ENCODE results near the gene SAP130. TPM values are rescaled to one million over a fixed set of nuclear protein-coding genes. Genes with fewer than 3 reads are reported as not detected.

The SAP130 gene
- total RNA-seq, 2 donors from 2014 or later = 21.9 to 55.4 TPM

DNA sequence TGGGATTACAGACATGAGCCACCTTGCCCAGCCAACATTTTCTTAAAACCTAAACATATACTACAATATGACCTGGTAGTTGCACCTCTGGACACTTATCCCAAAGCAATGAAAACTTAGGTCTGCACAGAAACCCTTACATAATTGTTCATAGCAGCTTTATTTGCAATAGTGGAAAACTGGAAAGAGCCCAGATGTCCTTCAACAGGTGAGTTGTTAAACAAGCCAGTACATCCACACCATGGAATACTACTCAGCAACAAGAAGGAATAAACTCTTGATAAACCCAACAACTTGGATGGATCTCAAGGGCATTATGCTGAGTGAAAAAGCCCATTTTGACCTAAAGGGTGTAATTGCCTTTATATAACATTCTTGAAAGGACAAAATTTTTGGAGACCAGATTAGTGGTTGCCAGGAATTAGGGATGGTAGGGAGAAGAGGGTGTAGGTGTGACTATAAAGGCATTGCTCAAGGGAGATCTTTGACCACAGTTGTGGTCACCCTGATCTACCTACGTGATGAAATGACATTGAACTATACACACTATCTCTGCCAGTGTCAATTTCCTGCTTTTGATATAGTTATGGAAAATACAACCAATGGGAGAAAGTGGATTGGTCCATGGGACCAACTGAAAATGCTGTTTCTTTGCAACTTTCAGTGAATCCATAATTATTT, 130.2 kb downstream of the SAP130 start:
- H3K36me3 ChIP-seq = no peaks in the 10 kb centered on the region
- WGBS = 65% methylated on average over 1 of the region's 1 CpG

GRCh38 chr2:127893494-127893893, 134.4 kb downstream of the SAP130 start:
- no peaks in the 10 kb centered on the region for H3K27me3 ChIP-seq (replicated peaks; ENCODE audit: insufficient read depth)
- no peaks in the 10 kb centered on the region for H3K4me1 ChIP-seq (replicated peaks)
- H3K9me3 ChIP-seq = no peaks in the 10 kb centered on the region
- intact Hi-C loops (cut with DNase I) = loop anchor here (10.0 kb wide), 2 partner anchors 61 to 341 kb away; no protein-coding TSS in a partner anchor
- no peaks in the 10 kb centered on the region for H3K36me3 ChIP-seq
- no peak overlapping the region for H3K27ac ChIP-seq
- TF ChIP-seq POLR2A (IDR thresholded peaks at IDR 0.05) = no peak
- TF ChIP-seq CTCF (IDR thresholded peaks at IDR 0.05) = no peak
- no peak for TF ChIP-seq POLR2AphosphoS5 (IDR thresholded peaks at IDR 0.05)
- H3K4me3 ChIP-seq = no peak overlapping the region
- 54% methylated on average over 5 of the region's 5 CpGs for WGBS
- DNase-seq (ENCODE audit: low spot score) = no peak

More for the DNA sequence above, 130.2 kb downstream of the SAP130 start:
- TF ChIP-seq CTCF (IDR thresholded peaks at IDR 0.05) = no peak
- H3K4me1 ChIP-seq (replicated peaks) = no peaks in the 10 kb centered on the region
- no peak overlapping the region for H3K27ac ChIP-seq
- intact Hi-C loops (cut with DNase I) = loop anchor here (10.0 kb wide), 2 partner anchors 57 to 337 kb away; no protein-coding TSS in a partner anchor
- H3K27me3 ChIP-seq (replicated peaks; ENCODE audit: insufficient read depth) = no peaks in the 10 kb centered on the region
- no peak for DNase-seq (ENCODE audit: low spot score)
- H3K4me3 ChIP-seq = no peak overlapping the region
- no peaks in the 10 kb centered on the region for H3K9me3 ChIP-seq

GRCh38 chr2:127893033-127893432, 134.8 kb downstream of the SAP130 start:
- Histone ChIP-seq H3K4me3 (no peak overlapping the region), H3K36me3 (no peaks in the 10 kb centered on the region), H3K27me3 (replicated peaks; ENCODE audit: insufficient read depth) (no peaks in the 10 kb centered on the region), H3K27ac (no peak overlapping the region), H3K4me1 (replicated peaks) (no peaks in the 10 kb centered on the region), H3K9me3 (no peaks in the 10 kb centered on the region)
- no peak for DNase-seq (ENCODE audit: low spot score)
- 88% methylated on average over 14 of the region's 14 CpGs for WGBS
- intact Hi-C loops (cut with DNase I) = loop anchor here (10.0 kb wide), 2 partner anchors 62 to 342 kb away; no protein-coding TSS in a partner anchor
- TF ChIP-seq POLR2AphosphoS5 (IDR thresholded peaks at IDR 0.05) = no peak
- TF ChIP-seq POLR2A (IDR thresholded peaks at IDR 0.05) = no peak
- TF ChIP-seq CTCF (IDR thresholded peaks at IDR 0.05) = no peak

GRCh38 chr2:127891811-127892210, 136.0 kb downstream of the SAP130 start:
- intact Hi-C loops (cut with DNase I) = loop anchor here (10.0 kb wide), 2 partner anchors 63 to 343 kb away; no protein-coding TSS in a partner anchor
- Histone ChIP-seq H3K27ac (no peak overlapping the region), H3K4me3 (no peak overlapping the region), H3K36me3 (no peaks in the 10 kb centered on the region), H3K9me3 (no peaks in the 10 kb centered on the region), H3K4me1 (replicated peaks) (peaks cover 3% of the 10 kb centered on the region), H3K27me3 (replicated peaks; ENCODE audit: insufficient read depth) (no peaks in the 10 kb centered on the region)
- WGBS = 59% methylated on average over 5 of the region's 5 CpGs
- TF ChIP-seq POLR2A (IDR thresholded peaks at IDR 0.05) (no peak), CTCF (IDR thresholded peaks at IDR 0.05) (no peak), POLR2AphosphoS5 (IDR thresholded peaks at IDR 0.05) (no peak)
- DNase-seq (ENCODE audit: low spot score) = no peak

Small RNA genes lying within 50 kb of the gene (small RNA-seq; reads per million reads assigned to genes)
- gene AC012306.1 (0 reads per million in 2 donors), gene AC108059.3 (0 reads per million in 2 donors), gene RF00019 (0 reads per million in 2 donors)

Other genes with a start within 250 kb of the SAP130 start
- gene WDR33, start 216.9 kb downstream of the SAP130 start, total RNA-seq = 10 to 100 TPM; 25.4 to 41.9 TPM
- 10 to 100 TPM; 16.0 to 33.3 TPM for gene POLR2D, start 169.9 kb downstream of the SAP130 start, total RNA-seq
- gene AMMECR1L, start 142.1 kb downstream of the SAP130 start, total RNA-seq = 10 to 100 TPM in 1 of 2 donors, 1 to 10 TPM in 1; 9.9 to 29.6 TPM
- 10 to 100 TPM; 34.7 to 45.2 TPM for gene UGGT1, start 63.1 kb upstream of the SAP130 start, total RNA-seq

Measured in prostate gland (tissue), 2 donors.